NCI-H2171 treated with DMSO at 0.1 percent for 48 hours (cell line): ENCODE measurements around the gene ABHD13.

Source experiments
- DNase-seq: peaks from one replicate; lab custom pipeline; 2025; lab: John Stamatoyannopoulos, UW

The ABHD13 gene

GRCh38 chr13:108283110-108283509, 64.9 kb downstream of the ABHD13 start:
- DNase-seq = no peak
